Erythroblast (primary cell): ENCODE results near the gene DCAF7.

ENCODE experiments used
- GATA1 ChIP-seq: IDR thresholded peaks from 2 replicates; pipeline ENCODE4 v1.6.1; 2011; ENCODE audit warnings: low read depth, mild to moderate bottlenecking, control low read depth, low read length, moderate library complexity
- POLR2A ChIP-seq: IDR thresholded peaks from 2 replicates; pipeline ENCODE4 v1.6.1; 2011; ENCODE audit warnings: mild to moderate bottlenecking, low read length

GRCh38 chr17:63516910-63517824, 33.1 kb upstream of the DCAF7 start:
- TF ChIP-seq GATA1 = no peak
- TF ChIP-seq POLR2A = no peak
